IPS-18c (cell line): ENCODE data around the gene BRCA2.
"Not testable (repeated sequence)": the region's sequence is repeated elsewhere in the genome, so short reads cannot be mapped to it uniquely, and the experiment has no call there.

Experiments used
- H3K4me3 ChIP-seq: 2 replicates; pipeline ENCODE4 v1.7.0; 2013; ENCODE audit warnings: low read depth, mild to moderate bottlenecking, low read length, moderate library complexity; ENCODE audit not compliant: insufficient read depth
- H3K9me3 ChIP-seq: one replicate; pipeline ENCODE4 v1.6.1; 2013; ENCODE audit warnings: mild to moderate bottlenecking, low read length, moderate library complexity; ENCODE audit not compliant: control insufficient read depth, insufficient read depth

The BRCA2 gene

GRCh38 chr13:32355935-32356334, 40.6 kb downstream of the BRCA2 start:
- H3K4me3 ChIP-seq, H3K9me3 ChIP-seq: not testable (repeated sequence)

- Histone ChIP-seq H3K4me3 (no peak overlapping the region), H3K9me3 (no peaks in the 10 kb centered on the region)
Observed at GRCh38 chr13:32362574-32362973, 47.3 kb downstream of the BRCA2 start.

- no peak overlapping the region for H3K4me3 ChIP-seq
- peaks cover 4% of the 10 kb centered on the region for H3K9me3 ChIP-seq
Observed at GRCh38 chr13:32370805-32371204, 55.5 kb downstream of the BRCA2 start.

- peaks cover 4% of the 10 kb centered on the region for H3K9me3 ChIP-seq
- H3K4me3 ChIP-seq, result no peak overlapping the region
Observed at GRCh38 chr13:32376642-32377415, 61.5 kb downstream of the BRCA2 start.

GRCh38 chr13:32378012-32378411, 62.7 kb downstream of the BRCA2 start:
- Histone ChIP-seq H3K9me3 (peaks cover 4% of the 10 kb centered on the region), H3K4me3 (no peak overlapping the region)

GRCh38 chr13:32381539-32381938, 66.2 kb downstream of the BRCA2 start:
- H3K9me3 ChIP-seq, result no peaks in the 10 kb centered on the region
- H3K4me3 ChIP-seq, result no peak overlapping the region

GRCh38 chr13:32383836-32384618, 68.7 kb downstream of the BRCA2 start:
- H3K9me3 ChIP-seq, result no peaks in the 10 kb centered on the region
- H3K4me3 ChIP-seq, result no peak overlapping the region

- no peak overlapping the region for H3K4me3 ChIP-seq
- no peaks in the 10 kb centered on the region for H3K9me3 ChIP-seq
Observed at GRCh38 chr13:32384702-32385101, 69.4 kb downstream of the BRCA2 start.

- H3K4me3 ChIP-seq, result no peak overlapping the region
- no peaks in the 10 kb centered on the region for H3K9me3 ChIP-seq
Observed at GRCh38 chr13:32385410-32385809, 70.1 kb downstream of the BRCA2 start.

- H3K9me3 ChIP-seq, result no peaks in the 10 kb centered on the region
Observed at GRCh38 chr13:32390048-32390447, 74.7 kb downstream of the BRCA2 start.

GRCh38 chr13:32390484-32390883, 75.2 kb downstream of the BRCA2 start:
- Histone ChIP-seq H3K4me3 (no peak overlapping the region), H3K9me3 (no peaks in the 10 kb centered on the region)

More at GRCh38 chr13:32390048-32390447, 74.7 kb downstream of the BRCA2 start:
- H3K4me3 ChIP-seq, result no peak overlapping the region

GRCh38 chr13:32391101-32391619, 75.9 kb downstream of the BRCA2 start:
- Histone ChIP-seq H3K9me3 (no peaks in the 10 kb centered on the region), H3K4me3 (no peak overlapping the region)

GRCh38 chr13:32403108-32403507, 87.8 kb downstream of the BRCA2 start:
- no peak overlapping the region for H3K4me3 ChIP-seq
- no peaks in the 10 kb centered on the region for H3K9me3 ChIP-seq

- H3K9me3 ChIP-seq, result no peaks in the 10 kb centered on the region
- H3K4me3 ChIP-seq, result no peak overlapping the region
Observed at GRCh38 chr13:32407854-32408253, 92.5 kb downstream of the BRCA2 start.

- no peak overlapping the region for H3K4me3 ChIP-seq
Observed at GRCh38 chr13:32408296-32409000, 93.1 kb downstream of the BRCA2 start.

GRCh38 chr13:32409001-32409313, 93.6 kb downstream of the BRCA2 start:
- Histone ChIP-seq H3K9me3 (no peaks in the 10 kb centered on the region), H3K4me3 (no peak overlapping the region)

More at GRCh38 chr13:32408296-32409000, 93.1 kb downstream of the BRCA2 start:
- H3K9me3 ChIP-seq, result no peaks in the 10 kb centered on the region

GRCh38 chr13:32409561-32410421, 94.5 kb downstream of the BRCA2 start:
- Histone ChIP-seq H3K4me3 (peak overlapping the region; percentile 51), H3K9me3 (no peaks in the 10 kb centered on the region)
